ENCODE results near the gene NOSIP.

NOSIP gene

DNA sequence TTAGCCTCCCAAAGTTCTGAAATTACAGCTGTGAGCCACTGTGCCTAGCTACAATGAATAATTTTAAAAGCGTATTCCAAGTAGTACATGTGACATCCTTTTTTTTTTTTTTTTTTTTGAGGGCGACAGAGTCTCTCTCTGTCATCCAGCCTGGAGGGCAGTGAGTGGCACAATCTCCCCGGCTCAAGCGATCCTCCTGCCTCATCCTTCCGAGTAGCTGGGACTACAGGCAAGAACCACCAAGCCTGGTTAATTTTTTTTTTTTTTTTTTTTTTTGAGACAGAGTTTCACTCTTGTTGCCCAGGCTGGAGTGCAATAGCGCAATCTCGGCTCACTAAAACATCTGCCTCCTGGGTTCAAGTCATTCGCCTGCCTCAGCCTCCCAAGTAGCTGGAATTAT, 6.9 kb upstream of the NOSIP start:
- H3K4me3 ChIP-seq (ENCODE audit: low read depth, low read length), result no peak overlapping the region
- no peak for DNase-seq (ENCODE audit: low read depth, low spot score)
- TF ChIP-seq, protein P1, sequence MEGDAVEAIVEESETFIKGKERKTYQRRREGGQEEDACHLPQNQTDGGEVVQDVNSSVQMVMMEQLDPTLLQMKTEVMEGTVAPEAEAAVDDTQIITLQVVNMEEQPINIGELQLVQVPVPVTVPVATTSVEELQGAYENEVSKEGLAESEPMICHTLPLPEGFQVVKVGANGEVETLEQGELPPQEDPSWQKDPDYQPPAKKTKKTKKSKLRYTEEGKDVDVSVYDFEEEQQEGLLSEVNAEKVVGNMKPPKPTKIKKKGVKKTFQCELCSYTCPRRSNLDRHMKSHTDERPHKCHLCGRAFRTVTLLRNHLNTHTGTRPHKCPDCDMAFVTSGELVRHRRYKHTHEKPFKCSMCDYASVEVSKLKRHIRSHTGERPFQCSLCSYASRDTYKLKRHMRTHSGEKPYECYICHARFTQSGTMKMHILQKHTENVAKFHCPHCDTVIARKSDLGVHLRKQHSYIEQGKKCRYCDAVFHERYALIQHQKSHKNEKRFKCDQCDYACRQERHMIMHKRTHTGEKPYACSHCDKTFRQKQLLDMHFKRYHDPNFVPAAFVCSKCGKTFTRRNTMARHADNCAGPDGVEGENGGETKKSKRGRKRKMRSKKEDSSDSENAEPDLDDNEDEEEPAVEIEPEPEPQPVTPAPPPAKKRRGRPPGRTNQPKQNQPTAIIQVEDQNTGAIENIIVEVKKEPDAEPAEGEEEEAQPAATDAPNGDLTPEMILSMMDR (IDR thresholded peaks at IDR 0.05; ENCODE audit: low read depth, low read length), result no peak
- in situ Hi-C loops (cut with HindIII; ENCODE audit: low sequenced_read_pairs), result no loop called here

GRCh38 chr19:49585023-49585422, 4.7 kb upstream of the NOSIP start:
- TF ChIP-seq, protein P1 (IDR thresholded peaks at IDR 0.05; ENCODE audit: low read depth, low read length), result no peak
- in situ Hi-C loops (cut with HindIII; ENCODE audit: low sequenced_read_pairs), result no loop called here
- no peak for DNase-seq (ENCODE audit: low read depth, low spot score)
- H3K4me3 ChIP-seq (ENCODE audit: low read depth, low read length), result no peak overlapping the region

GRCh38 chr19:49583239-49583638, 2.9 kb upstream of the NOSIP start:
- H3K4me3 ChIP-seq (ENCODE audit: low read depth, low read length), result no peak overlapping the region
- no peak for DNase-seq (ENCODE audit: low read depth, low spot score)
- TF ChIP-seq, protein P1 (IDR thresholded peaks at IDR 0.05; ENCODE audit: low read depth, low read length), result no peak
- in situ Hi-C loops (cut with HindIII; ENCODE audit: low sequenced_read_pairs), result no loop called here

DNA sequence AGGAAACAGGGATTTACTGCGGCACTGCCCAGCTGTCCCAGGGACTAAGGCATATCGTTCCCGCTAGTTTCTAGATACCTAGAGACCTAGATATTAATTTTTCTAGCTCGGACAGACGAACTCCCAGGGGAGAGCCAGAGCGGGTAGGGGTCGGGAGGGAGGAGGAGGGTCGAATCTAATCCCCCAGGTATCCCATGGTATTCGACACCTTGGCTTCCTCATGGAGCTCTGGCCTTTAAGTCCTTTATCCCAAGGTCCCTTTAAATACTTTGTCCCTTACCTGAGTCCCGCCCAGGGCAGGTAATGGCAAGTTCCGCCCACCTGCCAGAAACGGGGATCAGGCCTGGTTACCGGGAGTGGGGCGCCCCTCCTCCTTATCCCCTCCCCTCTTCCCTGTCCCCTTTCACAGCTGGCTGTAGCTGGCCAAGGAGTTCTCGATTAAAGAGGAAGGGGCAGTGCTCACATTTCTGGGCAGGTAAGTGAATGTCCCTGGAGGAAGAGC, 702 bp upstream of the NOSIP start, which contains the start of gene PRRG2:
Gene PRRG2, plus strand, starts transcription at position 310 of the 502 bp plus-strand sequence. CDS start 1,904 bp downstream, outside the sequence.
- no peak for DNase-seq (ENCODE audit: low read depth, low spot score)
- TF ChIP-seq, protein P1 (IDR thresholded peaks at IDR 0.05; ENCODE audit: low read depth, low read length), result no peak
- peak within 1 kb of the TSS; percentile 96 for H3K4me3 ChIP-seq (ENCODE audit: low read depth, low read length)
- in situ Hi-C loops (cut with HindIII; ENCODE audit: low sequenced_read_pairs), result no loop called here

DNA sequence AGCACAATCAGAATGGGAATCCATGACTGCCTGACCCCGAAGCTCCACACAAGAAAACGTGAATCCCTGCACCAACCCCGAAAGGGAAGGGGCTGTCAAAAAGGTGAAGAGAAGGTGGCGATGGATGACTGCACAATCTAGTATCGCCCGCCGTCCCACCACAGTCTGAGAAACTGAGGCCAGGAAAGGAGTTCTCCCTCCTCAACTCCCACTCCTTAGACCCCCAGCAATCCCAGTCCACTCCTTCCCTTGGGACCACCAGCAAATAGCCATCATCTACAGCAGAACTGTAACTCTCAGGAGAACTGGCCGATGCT, 451 bp downstream of the NOSIP start:
- TF ChIP-seq, protein P1 (IDR thresholded peaks at IDR 0.05; ENCODE audit: low read depth, low read length), result no peak
- in situ Hi-C loops (cut with HindIII; ENCODE audit: low sequenced_read_pairs), result no loop called here
- H3K4me3 ChIP-seq (ENCODE audit: low read depth, low read length), result peak overlapping the region; percentile 96
- DNase-seq (ENCODE audit: low read depth, low spot score), result no peak

- no peak for DNase-seq (ENCODE audit: low read depth, low spot score)
- TF ChIP-seq, protein P1 (IDR thresholded peaks at IDR 0.05; ENCODE audit: low read depth, low read length), result no peak
- in situ Hi-C loops (cut with HindIII; ENCODE audit: low sequenced_read_pairs), result no loop called here
- H3K4me3 ChIP-seq (ENCODE audit: low read depth, low read length), result peak overlapping the region; percentile 96
Measured at GRCh38 chr19:49579193-49579592, 1.2 kb downstream of the NOSIP start.

All from astrocyte of the spinal cord (primary cell).